Bone marrow (tissue), 2 donors: Measurements from ENCODE around the gene MGAM2.
"Not testable (repeated sequence)": the region's sequence is repeated elsewhere in the genome, so short reads cannot be mapped to it uniquely, and the experiment has no call there.

Experiments
- DNase-seq, 2 donors: peaks; one replicate each; lab custom pipeline; 2025; lab: John Stamatoyannopoulos, UW

Gene MGAM2

GRCh38 chr7:142111499-142111898, at the start of gene MGAM2:
MGAM2 (plus strand) TSS chr7:142111718; CDS start chr7:142116874, 5,156 bp downstream.
- DNase-seq = no peak

- DNase-seq = no peak
Observed at GRCh38 chr7:142063551-142064442, 47.7 kb upstream of the MGAM2 start.

GRCh38 chr7:142066536-142066935, 45.0 kb upstream of the MGAM2 start:
- no peak for DNase-seq

GRCh38 chr7:142077762-142078161, 33.8 kb upstream of the MGAM2 start:
- peak in 1 of 2 donors; percentile 4 for DNase-seq

GRCh38 chr7:142083605-142084004, 27.9 kb upstream of the MGAM2 start:
- DNase-seq = no peak

GRCh38 chr7:142085428-142085827, 26.1 kb upstream of the MGAM2 start:
- no peak for DNase-seq

DNA sequence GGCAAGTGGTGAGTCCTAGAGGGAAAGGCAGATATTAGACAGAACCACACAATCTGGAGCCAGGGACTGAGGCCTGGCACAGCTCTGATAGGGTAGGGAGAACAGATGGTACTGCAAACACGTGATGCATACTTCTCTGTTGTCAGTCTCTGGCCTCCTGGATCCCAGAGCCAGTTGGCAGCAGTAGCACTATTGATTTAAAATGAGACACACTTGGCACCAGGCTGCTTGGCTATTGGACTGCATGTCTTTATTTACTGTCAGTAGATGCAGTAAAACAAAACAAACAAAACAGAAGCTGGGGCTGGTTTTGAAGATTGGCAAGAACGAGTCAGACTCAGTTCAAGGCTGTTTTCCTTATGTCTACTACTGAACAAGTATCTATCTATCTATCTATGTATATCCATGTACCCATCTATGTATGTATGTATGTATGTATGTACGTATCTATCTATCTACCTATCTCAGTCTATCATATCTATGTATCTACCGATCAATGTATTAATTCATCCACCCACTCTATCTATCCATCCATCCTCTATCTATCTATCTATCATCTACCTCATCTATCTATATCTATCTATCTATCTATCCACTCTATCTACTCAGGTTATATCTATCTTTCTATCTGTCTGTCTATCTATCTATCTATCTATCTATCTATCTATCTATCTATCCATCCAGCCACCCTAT, 23.4 kb upstream of the MGAM2 start:
- DNase-seq = no peak

GRCh38 chr7:142089035-142089434, 22.5 kb upstream of the MGAM2 start:
- DNase-seq = no peak

GRCh38 chr7:142091961-142092360, 19.6 kb upstream of the MGAM2 start:
- no peak for DNase-seq

- no peak for DNase-seq
Observed at GRCh38 chr7:142094861-142095260, 16.7 kb upstream of the MGAM2 start.

DNA sequence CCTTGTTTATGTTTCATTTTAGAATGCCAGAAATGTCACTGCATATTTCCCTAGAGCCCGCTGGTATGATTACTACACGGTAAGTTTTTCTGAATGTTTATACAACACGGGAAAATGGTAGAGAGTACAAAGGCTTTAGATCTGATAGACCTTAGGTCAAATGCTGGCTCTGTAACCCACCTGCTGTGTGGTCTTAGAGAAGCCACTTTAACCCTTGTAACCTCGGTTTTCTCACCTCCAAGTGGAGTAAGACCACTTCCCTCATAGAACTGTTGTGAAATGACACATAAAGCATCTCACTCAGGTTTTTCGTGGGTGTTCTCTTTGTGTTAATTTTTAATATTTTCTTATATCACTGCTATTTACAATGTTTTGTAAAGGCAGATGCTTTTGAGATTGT, 13.9 kb upstream of the MGAM2 start:
- DNase-seq = no peak

- no peak for DNase-seq
Observed at GRCh38 chr7:142098004-142098403, 13.5 kb upstream of the MGAM2 start.

DNA sequence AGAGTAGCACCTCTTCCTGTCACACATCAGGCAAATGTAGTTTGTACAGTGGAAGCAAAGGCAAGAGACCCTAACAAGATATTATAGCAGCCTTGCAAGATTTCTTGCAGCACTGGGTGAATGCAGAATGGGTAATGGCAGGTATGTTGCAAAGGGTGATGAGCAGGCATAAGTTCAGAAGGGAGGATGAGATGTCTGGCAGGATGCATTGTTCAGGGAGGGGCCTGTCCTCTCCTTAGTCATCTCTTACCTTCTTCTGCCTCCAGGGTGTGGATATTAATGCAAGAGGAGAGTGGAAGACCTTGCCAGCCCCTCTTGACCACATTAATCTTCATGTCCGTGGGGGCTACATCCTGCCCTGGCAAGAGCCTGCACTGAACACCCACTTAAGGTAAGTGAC, 12.2 kb upstream of the MGAM2 start:
- not testable (repeated sequence) for DNase-seq

- DNase-seq = no peak
Observed at GRCh38 chr7:142100634-142101033, 10.9 kb upstream of the MGAM2 start.

DNA sequence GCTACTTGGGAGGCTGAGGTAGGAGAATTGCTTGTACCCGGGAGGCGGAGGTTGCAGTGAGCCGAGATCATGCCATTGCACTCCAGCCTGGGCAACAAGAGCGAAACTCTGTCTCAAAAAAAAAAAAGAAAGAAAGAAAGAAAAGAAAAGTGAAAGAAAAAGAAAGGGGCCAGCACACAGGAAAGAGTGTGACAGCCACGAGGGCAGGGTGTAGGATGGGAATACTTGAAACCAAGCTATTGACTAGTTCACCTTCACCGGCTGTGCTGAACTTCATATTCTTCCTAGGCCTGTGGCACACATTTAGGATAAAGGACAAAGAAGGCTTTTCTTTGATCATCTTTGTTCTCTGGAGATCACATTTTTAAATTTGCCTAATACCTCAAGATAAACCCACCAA, 9.7 kb upstream of the MGAM2 start:
- DNase-seq = not testable (repeated sequence)

GRCh38 chr7:142104550-142105527, 6.7 kb upstream of the MGAM2 start:
- peak in 1 of 2 donors; percentile 3 for DNase-seq

- DNase-seq = no peak
Observed at GRCh38 chr7:142108728-142109505, 2.6 kb upstream of the MGAM2 start.

DNA sequence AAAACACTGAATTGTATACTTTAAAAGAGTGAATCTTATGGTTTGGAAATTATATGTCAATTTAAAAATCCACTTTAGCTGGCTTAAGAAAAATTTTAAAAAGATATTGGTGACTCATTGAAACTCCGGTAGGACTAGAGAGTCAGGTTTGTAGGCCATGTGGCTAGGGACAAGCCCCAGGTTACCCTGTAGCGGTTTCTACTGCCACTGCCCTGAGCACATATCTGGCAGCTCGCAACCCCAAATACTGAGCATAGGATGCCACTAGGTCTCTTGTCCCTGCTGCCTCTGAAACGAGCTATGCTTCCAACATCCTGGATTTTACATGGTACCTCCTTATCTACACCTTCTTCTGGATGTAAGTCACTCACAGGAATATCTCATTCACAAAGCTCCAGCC, 1.4 kb upstream of the MGAM2 start:
- no peak for DNase-seq

DNA sequence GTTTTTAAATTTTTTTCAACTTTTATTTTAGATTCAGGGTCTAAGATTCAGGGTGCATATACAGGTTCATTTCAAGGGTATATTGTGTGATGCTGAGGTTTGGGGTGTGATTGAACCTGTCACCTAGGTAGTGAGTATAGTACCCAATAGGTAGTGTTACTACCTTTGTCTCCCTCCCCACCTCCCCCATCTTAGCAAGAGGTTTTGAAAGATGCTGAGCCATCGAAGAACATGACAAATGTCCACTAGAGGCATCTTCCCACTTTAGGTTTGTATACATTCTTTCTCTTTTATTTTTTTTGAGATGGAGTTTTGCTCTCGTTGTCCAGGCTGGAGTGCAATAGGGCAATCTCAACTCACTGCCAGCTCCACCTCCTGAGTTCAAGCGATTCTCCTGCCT, 880 bp upstream of the MGAM2 start:
- no peak for DNase-seq

GRCh38 chr7:142112086-142112485, 568 bp downstream of the MGAM2 start:
- no peak for DNase-seq

DNA sequence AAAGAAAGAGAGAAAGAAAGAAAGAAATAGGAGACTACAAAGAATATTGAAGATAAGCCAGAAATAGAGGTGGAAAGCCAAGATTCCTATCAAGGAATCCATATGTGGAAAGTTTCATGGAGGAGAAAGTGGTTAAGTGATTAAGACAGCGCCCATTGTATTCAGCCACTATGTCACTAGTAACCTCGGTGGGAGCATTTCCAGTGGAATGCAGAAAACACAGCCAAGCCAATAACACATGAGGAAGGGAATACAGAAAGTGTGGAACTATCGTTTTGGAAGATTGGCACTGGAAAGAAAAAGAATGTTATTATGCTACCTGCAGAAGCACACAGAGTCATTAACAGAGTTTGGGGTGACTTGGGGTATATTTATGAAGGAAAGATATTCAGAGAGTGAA, 2.7 kb downstream of the MGAM2 start:
- DNase-seq = no peak
